Measurements from ENCODE around the gene GATA3. TPM values are rescaled to one million over a fixed set of nuclear protein-coding genes. Genes with fewer than 3 reads are reported as not detected.

Gene GATA3
- total RNA-seq, 4 donors from 2014 or later, result 0.60 TPM; not detected in 3

DNA sequence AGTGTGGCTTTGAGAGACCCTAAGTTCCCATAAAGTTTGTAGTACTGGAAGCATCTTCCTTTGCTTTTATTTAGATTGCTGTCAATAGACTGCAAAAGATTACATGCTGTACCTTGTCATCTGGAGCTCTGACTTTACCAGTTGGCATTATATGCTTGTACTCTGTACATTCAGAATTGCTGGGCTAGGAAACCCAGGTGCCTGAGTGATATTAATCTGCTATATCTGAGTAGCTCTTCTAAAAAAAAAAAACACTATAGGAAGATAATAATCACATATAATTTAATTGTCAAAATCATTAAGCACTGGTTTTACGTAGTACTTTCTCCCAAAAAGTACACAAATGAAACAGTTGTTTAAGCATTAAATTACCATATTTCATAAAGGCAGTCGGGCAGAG lies 12.3 kb downstream of the GATA3 start:
- Histone ChIP-seq H3K36me3 (no peaks in the 10 kb centered on the region), H3K9me3 (no peaks in the 10 kb centered on the region), H3K4me1 (no peaks in the 10 kb centered on the region), H3K27ac (no peak overlapping the region), H3K4me3 (no peak overlapping the region), H3K27me3 (peaks cover 0 to 70% of the 10 kb centered on the region in 2 donors)
- TF ChIP-seq, protein P1, sequence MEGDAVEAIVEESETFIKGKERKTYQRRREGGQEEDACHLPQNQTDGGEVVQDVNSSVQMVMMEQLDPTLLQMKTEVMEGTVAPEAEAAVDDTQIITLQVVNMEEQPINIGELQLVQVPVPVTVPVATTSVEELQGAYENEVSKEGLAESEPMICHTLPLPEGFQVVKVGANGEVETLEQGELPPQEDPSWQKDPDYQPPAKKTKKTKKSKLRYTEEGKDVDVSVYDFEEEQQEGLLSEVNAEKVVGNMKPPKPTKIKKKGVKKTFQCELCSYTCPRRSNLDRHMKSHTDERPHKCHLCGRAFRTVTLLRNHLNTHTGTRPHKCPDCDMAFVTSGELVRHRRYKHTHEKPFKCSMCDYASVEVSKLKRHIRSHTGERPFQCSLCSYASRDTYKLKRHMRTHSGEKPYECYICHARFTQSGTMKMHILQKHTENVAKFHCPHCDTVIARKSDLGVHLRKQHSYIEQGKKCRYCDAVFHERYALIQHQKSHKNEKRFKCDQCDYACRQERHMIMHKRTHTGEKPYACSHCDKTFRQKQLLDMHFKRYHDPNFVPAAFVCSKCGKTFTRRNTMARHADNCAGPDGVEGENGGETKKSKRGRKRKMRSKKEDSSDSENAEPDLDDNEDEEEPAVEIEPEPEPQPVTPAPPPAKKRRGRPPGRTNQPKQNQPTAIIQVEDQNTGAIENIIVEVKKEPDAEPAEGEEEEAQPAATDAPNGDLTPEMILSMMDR (IDR thresholded peaks at IDR 0.05), result no peak
- TF ChIP-seq EP300 (IDR thresholded peaks at IDR 0.05), result no peak
- no peak for TF ChIP-seq POLR2A (IDR thresholded peaks at IDR 0.05)
- WGBS, 2 donors, result 80 to 91% methylated on average over 2 of the region's 2 CpGs
- DNase-seq (ENCODE audit: low spot score in 2 of 2), result no peak

DNA sequence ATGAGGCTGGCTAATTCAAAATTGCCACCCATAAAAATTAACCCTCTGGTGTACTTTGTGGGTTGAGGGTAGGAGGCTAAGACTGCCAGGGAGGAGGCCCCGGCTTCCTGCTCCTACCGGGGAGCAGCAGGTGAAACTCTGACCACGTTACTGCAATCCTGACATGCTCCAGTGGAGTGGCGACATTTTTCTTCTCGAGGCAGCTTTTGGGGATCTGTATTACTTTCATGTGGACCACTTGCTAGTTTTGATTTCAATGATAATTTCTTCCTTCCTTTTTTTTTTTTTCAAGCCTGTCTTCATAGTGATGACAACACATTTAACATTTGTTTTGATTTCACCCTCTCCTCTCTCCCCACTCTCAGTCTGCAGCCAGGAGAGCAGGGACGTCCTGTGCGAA lies 14.6 kb downstream of the GATA3 start:
- Histone ChIP-seq H3K27me3 (peaks cover 0 to 56% of the 10 kb centered on the region in 2 donors), H3K9me3 (no peaks in the 10 kb centered on the region), H3K36me3 (no peaks in the 10 kb centered on the region), H3K27ac (no peak overlapping the region), H3K4me3 (no peak overlapping the region), H3K4me1 (no peaks in the 10 kb centered on the region)
- WGBS, 2 donors, result 81 to 91% methylated on average over 7 of the region's 7 CpGs
- TF ChIP-seq, protein P1 (IDR thresholded peaks at IDR 0.05), result no peak
- TF ChIP-seq POLR2A (IDR thresholded peaks at IDR 0.05) (no peak), EP300 (IDR thresholded peaks at IDR 0.05) (no peak)
- DNase-seq (ENCODE audit: low spot score in 2 of 2), result no peak

DNA sequence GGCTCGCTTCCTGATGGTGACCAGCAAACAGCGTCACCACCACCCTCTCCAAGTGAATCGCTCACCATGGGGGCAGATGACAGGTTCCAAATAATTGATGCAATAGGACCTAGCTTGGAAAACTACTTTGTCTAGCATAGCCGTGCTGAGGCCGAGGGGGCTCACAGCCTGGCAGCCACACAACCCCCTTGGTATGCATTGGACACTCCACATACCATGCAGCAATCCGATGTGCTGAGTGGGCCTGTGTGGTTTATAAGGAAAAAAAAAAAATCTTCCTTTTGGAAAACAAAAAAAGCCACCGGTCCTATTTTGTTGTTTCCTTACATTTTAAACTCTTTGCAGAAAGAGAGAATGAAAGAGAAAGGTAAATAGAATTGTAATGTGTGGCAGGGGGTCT lies 15.1 kb downstream of the GATA3 start:
- no peak overlapping the region for H3K27ac ChIP-seq
- WGBS, 2 donors, result 88 to 91% methylated on average over 7 of the region's 7 CpGs

DNA sequence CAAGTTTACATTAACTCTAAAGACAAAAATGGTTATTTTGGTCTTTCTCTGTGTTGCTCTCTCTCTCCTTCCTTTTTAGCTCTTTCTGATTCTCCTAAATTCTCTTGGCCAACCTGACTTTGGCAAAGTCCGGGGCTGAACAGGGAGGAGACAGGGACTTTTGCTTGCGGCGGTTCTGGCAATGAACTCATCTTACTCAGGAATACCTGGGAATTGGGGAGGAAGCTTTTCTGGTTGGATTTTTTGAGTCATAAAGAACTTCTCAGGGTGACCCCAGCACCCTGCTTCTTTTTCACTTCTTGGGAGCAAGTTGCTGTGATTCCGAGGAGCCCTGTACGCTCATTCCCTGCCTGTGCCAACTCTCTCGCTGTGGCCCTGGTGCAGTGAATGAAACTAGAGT lies 16.0 kb downstream of the GATA3 start:
- no peak for DNase-seq (ENCODE audit: low spot score in 2 of 2)

More for the DNA sequence above, 15.1 kb downstream of the GATA3 start:
- TF ChIP-seq, protein P1 (IDR thresholded peaks at IDR 0.05), result no peak
- TF ChIP-seq EP300 (IDR thresholded peaks at IDR 0.05) (no peak), POLR2A (IDR thresholded peaks at IDR 0.05) (no peak)
- no peaks in the 10 kb centered on the region for H3K4me1 ChIP-seq
- H3K27me3 ChIP-seq, result peaks cover 0 to 51% of the 10 kb centered on the region in 2 donors
- DNase-seq (ENCODE audit: low spot score in 2 of 2), result no peak
- H3K9me3 ChIP-seq, result no peaks in the 10 kb centered on the region
- no peaks in the 10 kb centered on the region for H3K36me3 ChIP-seq
- H3K4me3 ChIP-seq, result no peak overlapping the region

DNA sequence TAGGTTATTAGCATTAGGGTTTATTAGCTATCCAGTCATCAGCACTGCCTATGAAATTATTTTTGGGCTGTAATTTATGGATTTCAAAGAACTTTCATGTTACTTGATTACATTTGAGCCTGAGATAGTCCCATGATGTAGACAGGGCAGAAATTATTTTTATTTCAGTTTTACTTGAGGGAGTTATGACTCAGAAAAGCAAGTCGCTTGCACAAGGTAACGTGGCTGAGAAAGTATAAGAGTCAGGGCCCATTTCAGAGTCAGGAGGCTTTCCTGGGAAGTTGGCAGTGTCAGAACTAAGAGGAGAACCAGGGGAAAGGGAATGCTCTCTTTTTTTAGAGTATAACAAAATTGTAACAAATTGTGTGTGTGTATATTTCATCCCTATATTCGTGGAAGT lies 16.5 kb downstream of the GATA3 start:
- peaks cover 0 to 40% of the 10 kb centered on the region in 2 donors for H3K27me3 ChIP-seq
- H3K27ac ChIP-seq, result no peak overlapping the region
- no peaks in the 10 kb centered on the region for H3K36me3 ChIP-seq
- DNase-seq (ENCODE audit: low spot score in 2 of 2), result no peak
- no peak overlapping the region for H3K4me3 ChIP-seq
- no peaks in the 10 kb centered on the region for H3K9me3 ChIP-seq
- no peaks in the 10 kb centered on the region for H3K4me1 ChIP-seq
- WGBS, 2 donors, result 85 to 89% methylated on average over 3 of the region's 3 CpGs
- TF ChIP-seq POLR2A (IDR thresholded peaks at IDR 0.05) (no peak), EP300 (IDR thresholded peaks at IDR 0.05) (no peak)
- TF ChIP-seq, protein P1 (IDR thresholded peaks at IDR 0.05), result no peak

More for the DNA sequence above, 16.0 kb downstream of the GATA3 start:
- Histone ChIP-seq H3K36me3 (no peaks in the 10 kb centered on the region), H3K27ac (no peak overlapping the region), H3K9me3 (no peaks in the 10 kb centered on the region), H3K27me3 (peaks cover 0 to 43% of the 10 kb centered on the region in 2 donors), H3K4me3 (no peak overlapping the region), H3K4me1 (no peaks in the 10 kb centered on the region)
- TF ChIP-seq, protein P1 (IDR thresholded peaks at IDR 0.05), result no peak
- TF ChIP-seq POLR2A (IDR thresholded peaks at IDR 0.05) (no peak), EP300 (IDR thresholded peaks at IDR 0.05) (no peak)
- WGBS, 2 donors, result 93% methylated on average over 6 of the region's 6 CpGs
